ENCODE results near the gene DNAH6. TPM values are rescaled to one million over a fixed set of nuclear protein-coding genes. Genes with fewer than 3 reads are reported as not detected.

Gene DNAH6
- total RNA-seq, 1 donor from 2014 or later = 2.0 TPM

Other genes with a start within 250 kb of the DNAH6 start
- gene SUCLG1, start 57.2 kb upstream of the DNAH6 start, total RNA-seq = 55.4 TPM

All from sciatic nerve (tissue), 1 donor.